ENCODE data around the gene KCNB1. TPM values are rescaled to one million over a fixed set of nuclear protein-coding genes. Genes with fewer than 3 reads are reported as not detected.

Gene KCNB1
- total RNA-seq, 1 donor from 2014 or later = 2.8 TPM

DNA sequence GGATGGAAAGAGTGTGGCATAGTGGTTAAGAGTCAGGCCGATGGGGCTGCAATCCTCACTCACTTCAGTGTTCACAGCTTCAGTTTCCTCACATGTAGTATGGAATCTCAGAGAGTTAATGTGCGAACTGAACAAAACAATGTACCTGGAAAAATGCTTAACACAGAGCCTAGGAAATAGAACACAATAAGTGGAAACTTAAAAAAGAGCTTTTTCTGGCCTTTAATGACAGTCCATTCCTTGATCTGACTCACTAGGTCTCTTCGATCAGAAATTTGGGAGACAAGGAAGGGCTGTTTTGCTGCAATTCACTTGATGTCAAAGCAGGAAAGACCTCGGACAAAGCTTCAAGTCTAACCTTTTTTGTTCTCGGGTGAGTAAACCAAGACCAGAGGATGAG lies 56.1 kb downstream of the KCNB1 start:
- Mint-ChIP-seq H3K4me3 (no peak overlapping the region), H3K27me3 (ENCODE audit: low read depth) (peaks cover 20% of the 10 kb centered on the region)
- TF ChIP-seq, protein P1, sequence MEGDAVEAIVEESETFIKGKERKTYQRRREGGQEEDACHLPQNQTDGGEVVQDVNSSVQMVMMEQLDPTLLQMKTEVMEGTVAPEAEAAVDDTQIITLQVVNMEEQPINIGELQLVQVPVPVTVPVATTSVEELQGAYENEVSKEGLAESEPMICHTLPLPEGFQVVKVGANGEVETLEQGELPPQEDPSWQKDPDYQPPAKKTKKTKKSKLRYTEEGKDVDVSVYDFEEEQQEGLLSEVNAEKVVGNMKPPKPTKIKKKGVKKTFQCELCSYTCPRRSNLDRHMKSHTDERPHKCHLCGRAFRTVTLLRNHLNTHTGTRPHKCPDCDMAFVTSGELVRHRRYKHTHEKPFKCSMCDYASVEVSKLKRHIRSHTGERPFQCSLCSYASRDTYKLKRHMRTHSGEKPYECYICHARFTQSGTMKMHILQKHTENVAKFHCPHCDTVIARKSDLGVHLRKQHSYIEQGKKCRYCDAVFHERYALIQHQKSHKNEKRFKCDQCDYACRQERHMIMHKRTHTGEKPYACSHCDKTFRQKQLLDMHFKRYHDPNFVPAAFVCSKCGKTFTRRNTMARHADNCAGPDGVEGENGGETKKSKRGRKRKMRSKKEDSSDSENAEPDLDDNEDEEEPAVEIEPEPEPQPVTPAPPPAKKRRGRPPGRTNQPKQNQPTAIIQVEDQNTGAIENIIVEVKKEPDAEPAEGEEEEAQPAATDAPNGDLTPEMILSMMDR (conservative IDR thresholded peaks at IDR 0.05) = no peak

GRCh38 chr20:49424536-49424935 lies 57.9 kb downstream of the KCNB1 start:
- peak; percentile 20 for DNase-seq (ENCODE audit: low read depth, low spot score)
- Mint-ChIP-seq H3K4me3 (no peak overlapping the region), H3K4me1 (peaks cover 4% of the 10 kb centered on the region), H3K36me3 (ENCODE audit: low read depth) (no peaks in the 10 kb centered on the region), H3K27ac (ENCODE audit: unreplicated experiment) (peak overlapping the region; percentile 32), H3K9me3 (no peaks in the 10 kb centered on the region), H3K27me3 (ENCODE audit: low read depth) (peaks cover 9% of the 10 kb centered on the region)
- TF ChIP-seq, protein P1 (conservative IDR thresholded peaks at IDR 0.05) = no peak

More for the DNA sequence above, 56.1 kb downstream of the KCNB1 start:
- Mint-ChIP-seq H3K27ac (ENCODE audit: unreplicated experiment) (no peak overlapping the region), H3K9me3 (no peaks in the 10 kb centered on the region), H3K4me1 (peaks cover 4% of the 10 kb centered on the region), H3K36me3 (ENCODE audit: low read depth) (no peaks in the 10 kb centered on the region)
- no peak for DNase-seq (ENCODE audit: low read depth, low spot score)

DNA sequence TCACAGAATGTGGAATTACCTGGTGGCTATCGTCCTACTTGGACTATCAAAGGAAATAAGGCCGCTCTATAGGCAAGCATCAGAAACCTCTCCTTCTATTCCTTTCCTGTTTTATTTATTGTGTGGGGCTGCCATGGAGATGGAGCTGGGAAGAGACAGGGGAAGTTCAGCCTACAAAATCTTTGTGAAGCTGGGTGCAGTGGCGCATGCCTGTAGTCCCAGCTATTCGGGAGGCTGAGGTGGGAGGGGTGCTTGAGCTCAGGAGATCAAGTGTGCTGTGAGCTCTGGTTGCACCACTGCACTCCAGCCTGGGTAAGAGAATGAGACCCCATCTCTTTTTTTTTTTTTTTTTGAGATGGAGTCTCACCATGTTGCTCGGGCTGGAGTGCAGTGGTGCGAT lies 60.3 kb downstream of the KCNB1 start:
- Mint-ChIP-seq H3K36me3 (ENCODE audit: low read depth) (no peaks in the 10 kb centered on the region), H3K27me3 (ENCODE audit: low read depth) (peaks cover 3% of the 10 kb centered on the region), H3K4me3 (no peak overlapping the region), H3K9me3 (no peaks in the 10 kb centered on the region), H3K4me1 (peaks cover 4% of the 10 kb centered on the region), H3K27ac (ENCODE audit: unreplicated experiment) (no peak overlapping the region)
- TF ChIP-seq, protein P1 (conservative IDR thresholded peaks at IDR 0.05) = no peak
- no peak for DNase-seq (ENCODE audit: low read depth, low spot score)

GRCh38 chr20:49420811-49421295 lies 61.6 kb downstream of the KCNB1 start:
- TF ChIP-seq, protein P1 (conservative IDR thresholded peaks at IDR 0.05) = no peak
- no peak for DNase-seq (ENCODE audit: low read depth, low spot score)
- Mint-ChIP-seq H3K4me1 (peaks cover 4% of the 10 kb centered on the region), H3K4me3 (no peak overlapping the region), H3K27ac (ENCODE audit: unreplicated experiment) (no peak overlapping the region), H3K36me3 (ENCODE audit: low read depth) (no peaks in the 10 kb centered on the region), H3K27me3 (ENCODE audit: low read depth) (peaks cover 3% of the 10 kb centered on the region), H3K9me3 (no peaks in the 10 kb centered on the region)

DNA sequence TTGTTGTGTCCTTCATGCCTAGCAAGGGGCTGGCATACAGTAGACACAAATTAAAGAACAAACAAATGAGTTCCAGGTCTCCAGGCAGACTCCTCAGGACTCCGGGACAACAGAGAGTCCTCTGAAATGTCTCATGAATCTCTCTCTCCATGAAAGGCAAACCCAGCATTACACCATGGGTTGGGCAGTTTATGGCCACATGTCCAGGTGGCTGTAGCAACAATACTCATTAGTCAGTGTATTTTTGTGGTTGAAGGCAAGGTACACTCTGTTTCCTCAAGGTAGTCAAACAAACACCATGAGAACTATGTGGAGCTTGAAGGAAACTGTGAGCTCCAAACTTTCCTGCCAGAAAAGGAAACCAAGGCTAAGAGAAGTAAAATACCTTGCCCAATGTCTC lies 62.2 kb downstream of the KCNB1 start:
- H3K36me3 Mint-ChIP-seq (ENCODE audit: low read depth) = no peaks in the 10 kb centered on the region
- TF ChIP-seq, protein P1 (conservative IDR thresholded peaks at IDR 0.05) = no peak
- peaks cover 4% of the 10 kb centered on the region for H3K4me1 Mint-ChIP-seq
- H3K27me3 Mint-ChIP-seq (ENCODE audit: low read depth) = peaks cover 3% of the 10 kb centered on the region
- H3K27ac Mint-ChIP-seq (ENCODE audit: unreplicated experiment) = no peak overlapping the region
- H3K4me3 Mint-ChIP-seq = no peak overlapping the region
- no peaks in the 10 kb centered on the region for H3K9me3 Mint-ChIP-seq
- no peak for DNase-seq (ENCODE audit: low read depth, low spot score)

Measured in neural crest cell (in vitro differentiated cells).